ENCODE data around the gene GRIA3. TPM values are rescaled to one million over a fixed set of nuclear protein-coding genes. Genes with fewer than 3 reads are reported as not detected.
"Not testable (repeated sequence)": the region's sequence is repeated elsewhere in the genome, so short reads cannot be mapped to it uniquely, and the experiment has no call there.

Gene GRIA3
- total RNA-seq, 1 experiment from 2014 or later, result not detected

GRCh38 chrX:123337886-123338639 is 154.0 kb downstream of the GRIA3 start:
- no peak for DNase-seq (ENCODE audit: extremely low read depth, low read depth)

DNA sequence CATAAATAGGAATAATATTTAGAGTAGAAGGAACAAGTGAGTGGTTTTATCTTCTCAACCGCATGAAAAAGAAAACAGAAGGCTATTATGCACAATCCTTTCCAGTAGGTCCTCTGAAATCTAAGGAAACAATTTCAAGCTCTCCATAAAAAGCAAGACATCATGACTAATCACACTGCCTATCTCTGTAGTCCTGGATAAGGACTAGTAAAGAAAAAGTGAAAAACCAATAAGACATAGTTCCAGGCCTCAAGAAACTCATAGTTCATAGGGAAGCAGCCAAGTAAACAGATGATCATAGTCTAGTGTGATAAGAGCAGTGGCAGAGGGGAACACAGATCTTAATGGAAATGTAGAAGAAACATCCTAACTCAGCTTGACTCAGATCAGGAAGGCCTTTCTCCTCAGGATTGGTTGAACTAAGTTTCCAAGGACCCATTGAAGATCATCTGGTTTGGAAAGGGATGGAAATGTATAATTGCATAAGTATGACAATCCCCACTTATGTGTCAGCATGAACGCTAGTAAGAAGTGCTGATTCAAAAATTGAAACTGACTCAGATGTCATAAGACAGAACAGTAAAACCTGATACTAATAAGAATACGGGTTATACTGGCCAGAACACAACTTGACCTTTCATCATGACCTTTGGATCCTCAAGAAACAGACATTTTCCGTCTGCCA is 155.3 kb downstream of the GRIA3 start:
- DNase-seq (ENCODE audit: extremely low read depth, low read depth), result no peak

DNA sequence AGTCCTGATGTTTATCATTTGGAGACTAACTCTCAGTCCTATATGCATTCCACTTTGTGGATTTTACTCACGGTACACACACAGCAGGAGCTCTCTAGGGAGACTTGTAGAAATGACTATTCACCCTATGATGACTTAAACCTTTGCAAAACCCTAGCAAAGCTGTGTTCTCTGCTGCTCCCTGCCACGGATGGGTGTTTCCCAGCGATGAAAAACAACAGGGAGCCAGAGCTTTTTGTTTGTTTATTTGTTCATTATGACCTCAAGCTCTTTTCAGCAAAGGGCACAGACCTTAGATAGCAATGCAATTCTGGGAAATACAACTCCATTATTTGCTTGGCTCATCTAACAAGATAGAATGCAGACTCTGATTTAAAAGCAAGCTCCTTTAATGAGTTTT is 156.6 kb downstream of the GRIA3 start:
- DNase-seq (ENCODE audit: extremely low read depth, low read depth), result peak; percentile 4

DNA sequence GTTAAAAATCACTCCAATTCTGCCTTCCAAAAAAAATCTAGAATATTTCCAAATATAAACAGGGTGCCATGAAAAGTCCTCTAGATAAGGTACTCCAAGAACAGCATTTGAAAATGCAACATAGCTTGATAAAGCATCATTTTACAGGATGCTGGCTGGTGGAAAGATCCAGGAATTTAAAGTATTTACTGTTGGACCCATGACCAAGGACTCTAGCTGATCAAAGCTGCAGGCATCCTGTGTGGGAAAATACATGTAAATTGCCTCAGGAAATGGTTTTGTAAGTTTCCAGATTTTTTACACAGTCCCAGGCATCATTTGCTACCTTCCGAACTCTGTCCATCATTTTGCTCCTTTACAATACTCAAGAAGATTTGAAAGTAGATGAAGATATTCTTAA is 164.4 kb downstream of the GRIA3 start:
- no peak for DNase-seq (ENCODE audit: extremely low read depth, low read depth)

GRCh38 chrX:123350226-123350625 is 166.1 kb downstream of the GRIA3 start:
- DNase-seq (ENCODE audit: extremely low read depth, low read depth), result no peak

DNA sequence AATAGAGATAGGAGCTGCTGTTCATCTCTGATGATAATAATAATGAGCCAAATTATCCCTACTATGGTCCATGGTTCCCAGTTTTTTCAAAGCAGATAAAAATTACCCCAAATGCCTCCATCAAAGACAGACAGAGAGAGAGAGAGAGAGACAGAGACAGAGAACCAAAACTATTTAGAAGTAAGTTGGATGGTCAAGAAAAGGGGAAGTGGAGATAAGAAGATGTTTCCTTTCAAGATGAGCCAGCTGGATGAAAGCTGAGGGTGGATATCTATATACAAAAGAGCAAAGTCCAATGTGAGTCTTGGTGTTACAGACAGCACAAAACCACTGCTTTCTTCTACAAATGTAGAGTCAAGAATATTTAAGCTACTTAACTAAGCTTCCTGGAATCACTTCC is 173.9 kb downstream of the GRIA3 start:
- DNase-seq (ENCODE audit: extremely low read depth, low read depth), result no peak

- DNase-seq (ENCODE audit: extremely low read depth, low read depth), result no peak
Measured at GRCh38 chrX:123358457-123358856, 174.4 kb downstream of the GRIA3 start.

DNA sequence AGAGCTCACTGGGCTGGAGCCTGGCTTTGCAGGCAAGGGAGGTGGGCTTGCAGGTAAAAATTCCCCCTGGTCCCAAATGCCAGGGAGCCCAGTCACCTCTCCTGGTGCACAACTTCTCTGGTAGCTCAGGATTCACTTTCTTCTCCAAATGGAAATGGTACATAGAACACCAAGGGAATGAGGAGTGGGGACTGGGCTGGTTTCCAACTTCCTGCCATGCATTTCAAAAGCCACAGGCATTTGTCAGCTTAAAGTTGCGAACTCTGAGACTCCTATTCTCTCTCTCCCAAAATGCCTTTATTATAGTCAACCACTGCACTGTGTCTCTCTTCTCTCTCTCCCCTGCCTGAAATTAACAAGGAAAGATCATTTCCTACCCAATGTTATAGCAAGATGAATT is 177.3 kb downstream of the GRIA3 start:
- no peak for DNase-seq (ENCODE audit: extremely low read depth, low read depth)

DNA sequence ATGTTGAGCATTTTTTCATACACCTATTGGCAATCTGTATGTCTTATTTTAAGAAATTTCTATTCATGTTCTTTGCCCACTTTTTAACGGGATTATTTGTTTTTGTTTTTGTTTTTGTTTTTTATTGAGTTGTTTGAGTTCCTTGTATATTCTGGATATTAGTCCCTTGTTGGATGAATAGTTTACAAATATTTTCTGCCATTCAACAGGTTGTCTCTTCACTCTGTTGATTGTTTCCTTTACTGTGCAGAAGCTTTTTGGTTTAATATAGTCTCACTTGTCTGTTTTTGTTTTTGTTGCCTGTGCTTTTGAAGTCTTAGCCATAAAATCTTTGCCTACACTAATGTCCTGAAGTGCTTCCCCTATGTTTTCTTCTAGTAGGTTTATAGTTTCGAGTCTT is 202.1 kb downstream of the GRIA3 start:
- DNase-seq (ENCODE audit: extremely low read depth, low read depth), result not testable (repeated sequence)

GRCh38 chrX:123392921-123393320 is 208.8 kb downstream of the GRIA3 start:
- no peak for DNase-seq (ENCODE audit: extremely low read depth, low read depth)

DNA sequence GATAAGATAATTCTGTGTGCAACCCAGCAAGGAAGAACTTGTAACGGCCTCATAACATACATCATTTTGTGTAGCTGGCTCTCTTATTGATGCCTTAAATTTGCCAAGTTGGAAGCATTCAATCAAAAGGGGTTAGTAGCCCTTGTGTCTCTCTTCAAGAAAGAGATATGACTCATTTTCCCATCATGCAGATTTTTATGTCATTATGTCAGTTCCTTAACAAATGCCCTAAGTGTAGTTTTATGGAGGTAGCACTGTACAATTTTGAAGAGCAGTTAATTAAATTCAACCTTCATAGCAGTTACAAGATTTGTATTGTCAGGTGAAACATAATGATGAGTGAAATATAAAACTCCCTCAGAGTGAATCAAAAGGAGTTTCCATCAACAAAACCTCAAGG is 215.6 kb downstream of the GRIA3 start:
- DNase-seq (ENCODE audit: extremely low read depth, low read depth), result no peak

- DNase-seq (ENCODE audit: extremely low read depth, low read depth), result no peak
Measured at GRCh38 chrX:123405231-123405630, 221.2 kb downstream of the GRIA3 start.

- no peak for DNase-seq (ENCODE audit: extremely low read depth, low read depth)
Measured at GRCh38 chrX:123408821-123409737, 225.0 kb downstream of the GRIA3 start.

DNA sequence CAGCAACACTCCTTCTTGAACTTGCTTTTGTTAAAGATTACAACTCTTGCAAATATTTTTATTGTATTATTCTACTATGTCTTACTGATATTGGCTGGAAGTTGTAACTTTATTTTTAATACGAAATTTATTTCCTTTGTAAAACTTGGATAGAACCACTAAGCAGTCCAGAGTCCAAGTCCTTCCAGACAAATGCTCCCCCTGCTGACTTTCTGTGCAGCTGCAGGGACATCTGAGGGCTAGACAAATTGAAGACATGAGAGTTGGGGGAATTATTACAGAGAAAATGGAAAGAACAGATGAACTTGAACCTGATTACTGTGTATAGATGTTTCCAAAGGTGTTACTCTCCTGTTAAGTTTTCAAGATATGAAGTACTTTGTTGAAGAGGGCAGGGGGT is 238.8 kb downstream of the GRIA3 start:
- peak; percentile 13 for DNase-seq (ENCODE audit: extremely low read depth, low read depth)

- no peak for DNase-seq (ENCODE audit: extremely low read depth, low read depth)
Measured at GRCh38 chrX:123424546-123424945, 240.5 kb downstream of the GRIA3 start.

DNA sequence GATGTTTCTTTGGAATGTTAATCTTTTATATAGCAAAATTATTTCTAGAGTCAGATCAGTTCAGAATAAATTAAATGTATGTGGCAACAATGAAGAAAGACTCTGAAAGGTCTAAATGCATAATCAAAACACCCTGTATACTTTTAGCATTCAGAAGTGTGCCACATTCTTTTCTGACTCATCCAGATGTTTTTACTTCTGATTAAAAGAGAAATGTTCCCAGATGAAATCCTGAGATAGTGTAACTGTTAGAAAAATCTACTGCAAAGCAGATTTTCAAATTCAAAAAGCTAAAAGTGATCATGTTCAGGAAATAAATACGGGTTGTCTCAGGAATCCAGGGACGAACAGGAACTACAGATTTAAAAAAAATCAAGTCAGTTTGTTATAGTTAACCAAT is 241.4 kb downstream of the GRIA3 start:
- DNase-seq (ENCODE audit: extremely low read depth, low read depth), result no peak

DNA sequence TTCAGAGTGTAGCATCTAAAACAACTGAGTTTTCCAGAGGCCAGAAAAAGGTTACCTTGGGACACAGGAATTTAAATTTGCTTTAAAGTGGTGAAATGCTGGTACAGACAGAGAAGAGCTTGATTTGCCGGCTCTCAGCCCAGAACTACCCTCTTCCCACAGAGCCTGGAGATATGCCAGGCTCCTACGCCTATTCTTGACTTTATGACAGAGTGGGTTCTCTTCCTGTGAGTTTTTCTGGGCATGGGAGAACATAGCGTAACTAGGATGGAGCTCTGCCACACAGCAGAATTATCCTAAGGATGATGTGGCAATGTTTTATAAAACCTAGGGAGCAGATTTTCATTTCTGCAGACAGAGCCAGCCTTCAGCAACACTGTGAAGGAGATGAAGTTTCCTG is 241.8 kb downstream of the GRIA3 start:
- no peak for DNase-seq (ENCODE audit: extremely low read depth, low read depth)

DNA sequence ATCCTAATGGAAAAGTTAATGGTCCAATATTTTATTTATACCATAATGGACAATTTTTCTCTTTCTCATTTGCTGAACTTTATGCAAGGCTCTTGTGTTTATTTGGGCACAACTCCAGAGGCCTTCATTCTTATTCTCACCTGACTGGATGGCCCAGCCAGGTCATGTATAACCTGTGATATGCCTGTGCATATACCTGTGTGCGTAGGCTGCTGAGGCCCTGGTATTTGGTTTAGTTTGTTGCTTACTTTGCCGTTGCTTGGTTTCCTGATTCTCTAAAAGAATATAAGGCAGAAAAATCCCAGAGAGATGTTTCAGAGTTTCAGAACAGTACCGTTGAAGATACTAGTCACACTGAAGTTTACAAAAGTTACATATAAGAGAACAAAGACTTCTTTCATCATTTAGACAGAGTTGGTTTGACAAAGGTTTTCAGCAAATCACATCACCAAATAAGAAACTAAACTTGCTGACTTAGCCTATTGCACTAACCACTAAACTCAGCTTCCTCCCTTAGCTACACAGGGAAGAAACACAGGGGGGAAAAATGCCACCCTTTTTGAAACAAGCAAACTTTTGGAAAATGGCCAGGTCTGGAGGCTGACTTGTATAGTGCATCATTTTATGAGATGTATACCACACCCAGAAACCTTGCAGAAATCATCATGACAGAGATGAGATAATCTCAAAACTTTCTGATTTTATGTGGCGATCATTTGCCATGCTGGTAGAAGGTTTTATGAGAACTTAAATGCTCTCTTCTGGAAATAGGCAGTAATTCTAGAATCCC is 248.5 kb downstream of the GRIA3 start:
- no peak for DNase-seq (ENCODE audit: extremely low read depth, low read depth)

- DNase-seq (ENCODE audit: extremely low read depth, low read depth), result no peak
Measured at GRCh38 chrX:123436512-123437136, 252.5 kb downstream of the GRIA3 start.

- DNase-seq (ENCODE audit: extremely low read depth, low read depth), result not testable (repeated sequence)
Measured at GRCh38 chrX:123439926-123440325, 255.8 kb downstream of the GRIA3 start.
